GM19099 (cell line): ENCODE measurements around the gene RSPO3.

Experiments used
- POLR2A ChIP-seq: IDR thresholded peaks from 3 replicates; pipeline ENCODE4 v1.6.1; 2011; ENCODE audit warnings: low read depth; ENCODE audit not compliant: insufficient read length; ENCODE audit errors: extremely low read depth

RSPO3 gene

DNA sequence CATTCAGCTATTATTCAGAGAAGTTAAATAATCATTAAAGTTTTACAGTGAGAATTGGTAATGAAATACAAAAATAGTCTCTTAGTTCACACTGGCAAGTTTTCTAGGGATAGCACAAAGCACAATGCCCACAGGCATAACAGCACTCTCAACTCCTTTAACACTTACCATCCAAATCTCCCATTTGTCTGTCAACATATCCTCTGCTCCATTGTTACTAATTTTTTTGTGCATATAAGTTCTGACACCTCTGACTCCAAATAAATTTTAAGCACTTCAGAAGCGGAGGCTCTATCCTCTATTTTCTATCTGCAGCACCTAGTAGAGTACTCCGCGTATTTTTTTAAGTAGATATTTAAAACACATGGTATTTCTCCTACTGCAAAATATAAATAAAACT, 15.6 kb upstream of the RSPO3 start:
- no peak for TF ChIP-seq POLR2A

DNA sequence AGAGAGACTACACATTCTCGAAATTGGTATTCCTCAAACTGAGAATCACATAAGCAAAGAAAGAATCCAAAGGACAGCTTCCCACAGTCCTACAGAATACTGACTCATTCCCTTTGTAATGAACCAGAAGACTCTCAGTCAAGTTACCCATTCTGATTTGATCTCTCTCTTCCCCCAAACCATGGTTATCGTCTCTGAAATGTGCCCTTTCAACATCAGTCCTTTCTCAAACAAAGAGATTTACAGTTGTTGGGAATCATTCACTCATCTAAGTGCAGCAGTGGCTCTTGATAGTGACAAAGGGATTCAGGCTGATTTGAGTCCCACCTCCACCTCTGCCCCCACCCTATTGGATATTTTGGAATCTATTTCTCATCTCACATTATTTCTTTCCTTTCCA, 15.0 kb upstream of the RSPO3 start:
- TF ChIP-seq POLR2A: no peak

DNA sequence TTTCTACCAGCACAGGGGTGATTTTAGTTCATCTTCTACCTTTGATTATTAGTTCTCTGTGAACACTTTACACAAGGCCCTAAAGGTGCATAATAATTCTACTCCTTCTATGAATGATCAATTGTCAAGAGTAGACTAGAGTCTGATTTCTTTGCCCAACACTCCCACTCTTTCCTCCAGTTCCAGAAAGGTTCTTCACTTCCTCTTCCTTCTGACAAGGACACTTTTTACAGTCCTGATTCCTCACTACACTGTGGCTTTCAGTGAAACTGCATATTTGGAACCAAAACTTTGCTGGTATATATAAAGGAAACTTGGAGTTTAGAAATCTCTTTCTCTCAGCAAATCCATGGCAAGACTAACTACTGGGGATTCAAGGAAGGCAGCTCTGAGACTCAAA, 10.6 kb upstream of the RSPO3 start:
- no peak for TF ChIP-seq POLR2A

DNA sequence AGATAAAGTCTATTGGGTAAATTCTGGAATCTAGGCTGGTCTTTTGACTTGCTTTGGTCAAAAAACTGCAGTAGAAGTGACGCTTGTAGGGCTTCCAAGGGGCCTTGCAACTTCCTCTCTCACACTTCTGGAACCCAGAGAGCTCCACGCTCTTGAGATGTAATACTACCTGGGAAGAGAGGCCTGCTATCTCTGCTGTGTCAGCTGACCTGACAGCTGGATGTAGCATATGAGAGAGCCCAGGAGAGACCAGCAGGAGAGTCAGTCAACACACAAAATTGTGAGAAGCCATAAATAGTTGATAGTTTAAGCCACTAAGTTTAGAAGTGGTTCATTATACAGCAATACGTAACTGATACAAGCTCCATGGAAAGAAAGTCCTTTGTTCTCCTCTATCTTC, 7.8 kb upstream of the RSPO3 start:
- no peak for TF ChIP-seq POLR2A

DNA sequence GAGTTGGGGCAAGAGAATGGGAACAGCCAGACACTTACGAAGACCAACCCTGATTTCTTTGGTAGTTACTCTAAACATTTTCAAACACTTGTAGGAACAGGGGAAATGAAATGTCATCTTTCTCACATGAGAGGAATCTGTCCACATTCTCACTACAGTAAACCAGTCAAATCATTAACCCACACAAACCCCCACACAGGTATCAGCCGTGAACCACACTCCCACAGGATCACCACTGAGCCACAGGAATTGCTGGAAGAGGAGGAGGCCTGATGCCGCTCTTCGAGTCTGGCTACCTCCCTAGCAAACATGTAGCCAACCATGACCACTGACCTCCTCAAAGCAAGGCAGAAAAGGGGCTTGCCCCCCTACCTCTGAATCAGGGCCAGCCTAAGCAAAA, 6.9 kb upstream of the RSPO3 start:
- TF ChIP-seq POLR2A: no peak

DNA sequence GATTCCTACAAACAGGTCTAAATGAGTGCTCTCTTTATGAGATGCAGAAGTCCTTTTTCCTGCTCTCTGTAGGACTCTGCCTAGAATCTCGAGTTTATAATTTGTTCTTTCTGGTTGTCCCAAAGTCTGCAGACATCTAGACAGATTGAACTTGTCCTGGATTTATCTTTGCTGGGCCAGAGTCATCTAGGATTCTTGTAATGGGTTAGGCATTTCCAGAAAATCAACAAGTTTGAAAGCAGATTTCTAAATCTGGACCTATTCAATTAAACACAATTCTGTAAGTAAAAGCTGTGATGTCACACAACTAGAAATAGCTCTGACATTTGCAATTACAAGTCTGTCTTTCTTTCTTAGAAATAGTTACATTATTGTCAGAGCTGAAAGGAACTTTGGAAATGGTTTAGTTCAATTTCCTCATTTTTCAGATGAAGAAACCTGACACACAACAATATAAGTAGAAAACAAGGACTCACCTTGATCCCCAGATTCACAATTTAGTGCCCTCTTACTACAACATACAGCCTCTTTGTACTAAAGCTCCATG, 4.2 kb upstream of the RSPO3 start:
- no peak for TF ChIP-seq POLR2A

DNA sequence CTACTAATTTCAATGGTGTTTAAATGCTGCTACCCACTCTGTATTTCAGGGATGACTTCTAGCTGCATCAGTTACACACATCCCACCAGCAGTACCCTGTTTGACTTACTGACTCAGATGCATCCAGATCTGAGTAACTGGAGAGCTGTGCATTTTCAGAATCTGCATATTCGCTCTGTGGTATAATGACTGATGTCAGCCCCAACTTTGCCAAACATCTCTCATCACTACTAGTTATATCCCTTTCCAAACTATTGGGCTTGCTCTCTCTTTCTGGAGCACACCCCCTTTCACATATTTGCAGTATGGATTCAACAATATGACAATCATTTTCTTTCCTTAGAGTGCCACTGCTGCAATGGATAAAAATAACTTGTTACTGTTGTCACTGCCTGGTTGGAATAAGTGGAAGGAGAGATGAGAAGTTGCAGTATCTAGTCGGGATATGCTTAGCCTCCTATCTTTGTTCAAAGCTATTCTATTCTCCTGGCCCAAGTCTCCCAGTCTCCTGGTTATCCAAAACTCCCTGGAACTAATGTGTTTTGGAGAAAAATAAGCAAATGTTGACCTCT, 3.3 kb upstream of the RSPO3 start:
- TF ChIP-seq POLR2A: no peak

DNA sequence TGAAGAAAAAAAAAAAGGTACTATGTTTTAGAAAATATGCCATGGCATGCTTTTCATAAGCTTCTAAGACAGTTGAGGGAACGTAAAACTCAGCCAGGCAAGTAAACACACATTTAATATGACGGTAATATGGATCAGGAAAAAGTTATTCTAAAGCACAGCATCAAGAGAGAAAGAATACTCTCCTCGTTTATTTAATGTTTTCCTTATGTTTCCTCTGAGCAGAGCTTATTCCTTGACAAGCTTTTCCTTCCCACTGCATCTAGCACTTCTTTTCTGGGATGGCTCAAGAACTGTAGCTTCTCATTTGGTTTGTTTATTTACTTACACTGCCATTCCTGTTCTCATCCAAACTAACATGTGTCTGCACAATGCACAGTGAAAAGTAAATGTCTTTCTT, 2.7 kb upstream of the RSPO3 start:
- TF ChIP-seq POLR2A: no peak

DNA sequence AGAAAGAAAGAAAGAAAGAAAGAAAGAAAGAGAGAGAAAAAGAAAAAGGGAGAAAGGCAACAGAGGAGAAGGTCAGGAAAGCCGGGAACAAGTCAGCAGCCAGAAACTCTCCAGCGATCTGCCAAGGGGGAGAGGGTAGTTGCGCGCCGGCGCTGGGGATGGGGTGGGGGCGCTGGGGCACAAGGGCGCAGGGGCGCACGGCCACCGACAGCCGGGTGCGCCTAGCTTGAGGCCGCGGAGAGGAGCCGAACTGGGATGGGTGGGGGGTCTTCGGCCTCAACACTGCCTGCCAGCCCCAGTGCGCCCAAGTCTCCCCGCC, 533 bp upstream of the RSPO3 start:
- TF ChIP-seq POLR2A: no peak

DNA sequence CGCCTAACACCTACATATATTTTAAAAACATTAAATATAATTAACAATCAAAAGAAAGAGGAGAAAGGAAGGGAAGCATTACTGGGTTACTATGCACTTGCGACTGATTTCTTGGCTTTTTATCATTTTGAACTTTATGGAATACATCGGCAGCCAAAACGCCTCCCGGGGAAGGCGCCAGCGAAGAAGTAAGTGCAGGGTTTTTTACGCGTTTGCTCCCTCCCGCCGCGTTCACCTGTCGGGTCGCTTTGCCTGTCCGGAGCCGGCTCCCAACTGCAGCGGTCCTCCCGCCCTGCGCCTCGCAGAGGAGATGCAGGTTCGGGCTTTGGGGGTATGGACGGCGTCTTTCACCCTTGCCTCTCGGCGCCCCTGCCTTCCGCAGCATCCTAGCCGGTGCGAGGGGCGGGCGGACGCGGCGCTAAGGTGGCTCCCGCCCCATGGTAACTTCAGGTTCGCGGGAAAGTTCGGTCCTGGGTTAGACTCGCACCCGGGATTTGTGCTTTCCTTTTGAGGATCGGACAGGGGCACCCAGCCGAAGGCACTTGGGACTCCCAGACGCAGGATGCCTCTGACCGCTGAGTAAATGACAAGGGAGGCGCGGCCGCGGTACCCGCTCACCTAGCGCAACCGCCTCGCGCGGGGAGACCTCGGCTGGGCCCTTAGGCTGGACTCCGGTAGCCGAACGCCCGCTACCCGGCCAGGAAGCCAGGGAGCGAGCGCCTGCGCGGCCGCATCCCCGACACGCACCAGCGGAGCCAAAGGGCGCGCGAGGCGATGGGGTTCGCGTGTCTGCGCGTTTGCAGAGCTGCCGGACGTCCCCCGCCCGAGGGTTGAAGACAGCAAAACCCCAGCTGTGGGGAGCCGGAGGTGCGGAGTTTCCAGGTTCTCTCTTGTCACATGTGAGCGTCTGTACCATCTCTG, 891 bp downstream of the RSPO3 start:
- no peak for TF ChIP-seq POLR2A

DNA sequence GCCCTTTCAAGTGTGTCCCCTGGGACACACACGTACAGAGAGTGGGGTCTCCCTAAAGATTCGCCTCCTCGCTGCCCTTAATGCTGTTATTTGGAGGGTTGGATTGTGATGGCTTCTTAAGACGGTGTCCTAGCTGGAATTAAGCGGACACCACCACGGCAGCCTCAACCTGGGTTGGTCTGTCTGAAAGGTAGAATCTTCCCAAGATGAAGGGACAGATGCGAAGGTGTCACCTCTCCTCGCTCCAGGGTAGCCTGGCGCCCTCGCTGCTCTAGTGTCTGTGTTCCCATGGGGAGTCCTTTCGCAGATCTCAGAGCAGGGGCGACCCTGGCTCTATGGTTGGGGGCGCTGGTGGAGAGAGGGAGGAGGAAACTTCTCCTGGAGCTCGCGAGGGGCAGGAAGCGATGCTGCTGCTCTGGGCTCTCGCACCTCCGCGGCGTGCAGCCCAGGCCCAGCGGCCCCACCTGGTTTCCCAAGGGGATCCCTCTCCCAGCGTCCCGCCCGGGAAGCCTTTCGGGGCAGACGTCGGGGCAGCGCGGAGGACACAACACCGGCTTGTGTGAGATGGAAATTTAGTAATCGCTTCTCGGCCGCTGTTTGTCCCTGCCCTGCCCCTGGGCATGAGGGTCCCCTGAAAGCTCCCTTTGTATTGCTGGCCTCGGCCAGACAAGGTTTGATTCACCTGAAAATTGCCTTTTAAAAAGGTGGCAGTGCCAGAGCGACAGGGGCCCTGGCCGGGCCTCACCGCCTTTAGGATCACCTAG, 1.7 kb downstream of the RSPO3 start:
- no peak for TF ChIP-seq POLR2A

DNA sequence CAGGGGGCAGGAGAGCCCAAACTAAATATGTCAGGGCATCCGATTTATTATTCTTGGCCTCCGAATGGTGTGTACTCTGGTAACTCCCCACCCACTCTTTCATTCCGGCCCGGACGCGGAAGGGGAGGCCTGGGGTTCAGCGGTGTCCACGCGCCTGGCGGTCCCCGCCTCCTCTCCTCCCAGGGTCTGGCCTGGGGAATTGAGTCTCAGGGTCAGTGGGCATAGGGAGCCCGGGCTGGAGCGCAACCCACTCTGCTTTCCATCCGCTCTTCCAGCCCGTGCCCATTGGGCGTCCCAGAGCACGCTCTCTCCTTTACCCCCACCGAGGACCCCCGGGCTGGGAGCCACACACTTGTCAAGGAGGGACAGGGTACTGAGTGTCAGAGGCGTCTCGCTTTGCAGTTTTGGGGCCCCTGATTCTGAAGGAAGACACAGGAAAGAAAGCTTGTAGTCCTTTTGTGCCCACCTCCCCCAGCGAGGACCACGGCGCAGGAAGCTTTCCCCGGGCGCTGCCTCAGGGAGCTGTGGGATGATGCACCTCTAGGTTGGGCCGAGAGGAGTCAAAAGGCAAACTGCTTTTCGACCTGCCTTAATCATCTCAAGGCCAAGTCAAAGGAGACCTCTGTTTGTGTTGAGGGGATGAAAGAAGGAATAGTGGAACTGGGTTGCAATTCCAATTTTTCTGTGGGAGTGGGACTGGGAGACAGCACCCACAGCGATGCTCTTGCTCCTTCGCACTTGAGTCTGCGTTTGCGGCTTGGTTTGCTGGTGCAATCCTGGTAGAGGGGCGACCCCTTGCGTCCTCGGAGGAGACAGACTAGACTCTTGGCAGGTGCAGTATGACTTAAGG, 2.5 kb downstream of the RSPO3 start:
- TF ChIP-seq POLR2A: no peak

DNA sequence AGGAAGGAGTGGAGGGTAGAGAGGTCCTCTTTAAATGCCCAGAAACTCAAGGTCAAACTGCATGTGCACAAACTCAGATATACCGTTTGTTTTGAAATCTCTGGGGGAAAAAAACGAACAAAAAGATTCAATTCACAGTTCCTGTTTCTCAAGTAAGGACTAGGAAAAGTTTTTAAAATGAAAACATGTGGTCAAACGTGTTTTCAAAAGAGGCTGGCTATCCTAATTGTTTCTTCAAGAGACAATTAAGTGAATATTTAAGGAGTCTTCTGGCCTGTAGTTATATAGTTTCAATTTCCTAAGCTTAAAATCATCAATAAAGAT, 3.1 kb downstream of the RSPO3 start:
- no peak for TF ChIP-seq POLR2A

DNA sequence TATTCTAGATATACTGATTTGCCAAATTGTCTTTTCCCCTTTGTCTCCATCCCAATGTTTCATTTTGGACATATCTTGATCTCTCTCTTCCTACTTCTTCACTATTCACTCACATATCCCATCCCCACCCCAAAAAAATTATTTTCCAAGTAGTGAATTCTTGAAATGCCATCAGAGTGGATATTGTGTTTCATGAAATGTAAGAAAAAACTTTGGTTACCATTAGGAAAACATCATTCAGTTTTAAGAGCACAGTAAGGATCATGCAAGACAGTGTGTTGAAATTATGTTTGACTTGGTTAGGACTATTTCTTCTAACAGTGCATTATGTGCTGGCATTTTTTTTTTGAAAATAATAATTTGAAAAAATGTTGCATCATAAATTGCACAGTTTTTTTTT, 5.7 kb downstream of the RSPO3 start:
- no peak for TF ChIP-seq POLR2A

DNA sequence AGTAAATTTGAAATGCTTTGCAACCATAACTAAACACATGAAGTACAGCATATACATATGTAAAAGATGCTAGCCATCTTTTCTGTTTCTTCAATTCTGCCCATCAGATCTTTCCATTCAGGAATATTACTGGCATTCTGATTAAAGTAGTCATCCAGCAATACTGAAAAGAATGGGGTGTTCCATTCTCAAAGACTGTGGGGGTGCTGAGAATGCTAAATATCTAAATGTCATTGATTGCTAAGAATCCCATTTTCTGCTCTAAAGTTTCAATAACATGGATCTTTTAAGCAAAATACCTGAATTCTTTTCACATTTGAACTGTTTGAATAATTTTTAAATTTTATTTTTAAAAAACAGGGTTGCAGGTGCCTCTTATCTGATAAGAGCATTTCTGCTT, 6.2 kb downstream of the RSPO3 start:
- TF ChIP-seq POLR2A: no peak
